T47D (cell line): ENCODE results near the gene TESMIN.

Experiments
- DNase-seq, 2 experiments: peaks; one replicate each; pipeline versions ENCODE4 v3.0.0 to v3.0.0-alpha.2; 2011 to 2012; ENCODE audit warnings: low read depth in 1 of 2, low spot score in 1 of 2
- JUND ChIP-seq: IDR thresholded peaks from 2 replicates; pipeline ENCODE4 v1.6.1; 2012; ENCODE audit warnings: low read depth
- in situ Hi-C: cut with HindIII; loops from 2 replicates; pipeline ENCODE4 v1.10.0; 2016; ENCODE audit warnings: low sequenced_read_pairs, low pct_unique_long_range_greater_than_20kb

The TESMIN gene

GRCh38 chr11:68666849-68667248, 84.5 kb downstream of the TESMIN start:
- in situ Hi-C loops: no loop called here
- DNase-seq: no peak
- no peak for TF ChIP-seq JUND

GRCh38 chr11:68665436-68665835, 85.9 kb downstream of the TESMIN start:
- in situ Hi-C loops: no loop called here
- TF ChIP-seq JUND: no peak
- no peak for DNase-seq

GRCh38 chr11:68664906-68665305, 86.4 kb downstream of the TESMIN start:
- in situ Hi-C loops: no loop called here
- no peak for TF ChIP-seq JUND
- DNase-seq: no peak

- TF ChIP-seq JUND: no peak
Observed at GRCh38 chr11:68664141-68664540, 87.2 kb downstream of the TESMIN start.

GRCh38 chr11:68663482-68664010, 87.8 kb downstream of the TESMIN start:
- DNase-seq: no peak
- in situ Hi-C loops: no loop called here
- no peak for TF ChIP-seq JUND

More at GRCh38 chr11:68664141-68664540, 87.2 kb downstream of the TESMIN start:
- in situ Hi-C loops: no loop called here
- no peak for DNase-seq

- in situ Hi-C loops: no loop called here
- DNase-seq: no peak
- TF ChIP-seq JUND: no peak
Observed at GRCh38 chr11:68661697-68662603, 89.4 kb downstream of the TESMIN start.

GRCh38 chr11:68661014-68661413, 90.3 kb downstream of the TESMIN start:
- in situ Hi-C loops: no loop called here
- TF ChIP-seq JUND: no peak
- DNase-seq: no peak

GRCh38 chr11:68660066-68660810, 91.1 kb downstream of the TESMIN start:
- no peak for DNase-seq
- no peak for TF ChIP-seq JUND
- in situ Hi-C loops: no loop called here

- TF ChIP-seq JUND: no peak
- in situ Hi-C loops: no loop called here
- DNase-seq: no peak
Observed at GRCh38 chr11:68659158-68659921, 92.0 kb downstream of the TESMIN start.

GRCh38 chr11:68658661-68659060, 92.7 kb downstream of the TESMIN start:
- in situ Hi-C loops: no loop called here
- no peak for TF ChIP-seq JUND
- no peak for DNase-seq

GRCh38 chr11:68658097-68658496, 93.2 kb downstream of the TESMIN start:
- in situ Hi-C loops: no loop called here
- TF ChIP-seq JUND: no peak
- DNase-seq: no peak
